T-helper 2 cell treated with Interferon-gamma antibody and Interleukin-4, amounts not matched to agents 5 μg/mL and 100 μg/mL, for 36 hours (primary cell): ENCODE data around the gene PTPRD.

Experiments
- DNase-seq: peaks from one replicate; pipeline ENCODE4 v3.0.0; 2021; ENCODE audit warnings: low spot score
- H3K27ac Mint-ChIP-seq: one replicate; pipeline ENCODE4 v1.8.0; 2021; ENCODE audit warnings: mild to moderate bottlenecking, mixed read lengths
- H3K27me3 Mint-ChIP-seq: one replicate; pipeline ENCODE4 v1.8.0; 2021; ENCODE audit warnings: low read depth, mixed read lengths
- H3K36me3 Mint-ChIP-seq: one replicate; pipeline ENCODE4 v1.8.0; 2021; ENCODE audit warnings: low read depth, mixed read lengths
- H3K4me1 Mint-ChIP-seq: one replicate; pipeline ENCODE4 v1.8.0; 2021; ENCODE audit warnings: low read depth, mixed read lengths
- H3K4me3 Mint-ChIP-seq: one replicate; pipeline ENCODE4 v1.8.0; 2022; ENCODE audit warnings: mild to moderate bottlenecking, moderate library complexity, mixed read lengths
- H3K9me3 Mint-ChIP-seq: one replicate; pipeline ENCODE4 v1.8.0; 2021; ENCODE audit warnings: mixed read lengths

PTPRD gene

DNA sequence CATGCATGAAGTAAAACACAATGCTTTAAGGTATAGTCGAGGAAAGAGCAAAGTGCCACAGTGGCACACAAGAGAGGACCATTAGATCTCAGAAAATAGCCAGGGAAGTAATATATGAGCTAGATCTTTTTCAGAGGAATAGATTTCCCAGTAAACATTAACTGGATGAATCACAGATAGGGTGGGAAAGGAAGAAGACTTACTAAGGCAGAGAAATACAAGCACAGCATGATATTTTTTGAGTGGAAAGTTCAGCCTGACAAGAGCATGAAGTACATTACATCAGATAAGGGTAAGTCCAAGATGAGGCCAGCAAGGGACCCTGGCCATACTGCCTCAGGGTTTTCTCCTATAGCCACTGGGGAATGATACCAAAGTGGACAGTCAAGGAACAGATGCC lies 2008.6 kb downstream of the PTPRD start:
- no peak overlapping the region for H3K4me3 Mint-ChIP-seq
- no peak overlapping the region for H3K27ac Mint-ChIP-seq
- no peak for DNase-seq
- no peaks in the 10 kb centered on the region for H3K9me3 Mint-ChIP-seq
- H3K36me3 Mint-ChIP-seq: no peaks in the 10 kb centered on the region
- H3K4me1 Mint-ChIP-seq: no peaks in the 10 kb centered on the region
- no peaks in the 10 kb centered on the region for H3K27me3 Mint-ChIP-seq

DNA sequence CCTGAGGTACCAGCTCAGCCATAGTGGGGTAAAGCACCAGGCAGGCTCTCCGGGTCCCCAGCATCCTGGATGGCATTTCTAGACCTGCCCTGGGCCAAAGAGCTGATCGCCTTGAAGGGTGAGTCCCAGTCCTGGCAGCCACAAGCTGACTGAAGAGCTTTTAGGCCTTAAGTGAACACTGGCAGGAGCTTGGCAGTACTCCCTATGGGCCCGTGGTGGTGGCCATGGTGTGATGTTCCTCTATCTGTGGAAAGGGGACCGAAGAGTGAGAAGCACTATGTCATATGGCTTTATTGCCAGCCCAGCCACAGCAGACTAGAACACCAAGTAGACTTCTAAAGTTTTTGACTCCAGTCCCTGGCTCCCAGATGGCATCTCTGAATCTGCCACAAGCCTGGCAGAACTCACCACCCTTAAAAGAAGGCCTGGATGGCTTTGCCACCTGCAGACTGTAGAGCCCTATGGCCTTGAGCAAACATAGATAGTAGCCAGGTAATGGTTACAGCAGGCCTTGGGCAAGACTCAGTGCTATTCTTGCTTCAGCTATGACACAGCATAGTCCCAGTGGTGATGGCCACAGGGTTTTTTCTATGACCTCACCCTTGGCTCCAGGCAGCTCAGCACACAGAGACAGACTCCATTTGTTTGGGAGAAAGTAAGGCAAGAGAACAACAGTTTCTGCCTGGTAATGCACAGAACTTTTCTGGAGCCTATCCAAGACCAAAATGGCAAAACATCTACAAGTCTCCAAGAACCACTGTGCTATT lies 2011.7 kb downstream of the PTPRD start:
- no peaks in the 10 kb centered on the region for H3K4me1 Mint-ChIP-seq
- DNase-seq: no peak
- H3K27ac Mint-ChIP-seq: no peak overlapping the region
- no peaks in the 10 kb centered on the region for H3K36me3 Mint-ChIP-seq
- H3K4me3 Mint-ChIP-seq: no peak overlapping the region
- H3K27me3 Mint-ChIP-seq: no peaks in the 10 kb centered on the region
- H3K9me3 Mint-ChIP-seq: no peaks in the 10 kb centered on the region

DNA sequence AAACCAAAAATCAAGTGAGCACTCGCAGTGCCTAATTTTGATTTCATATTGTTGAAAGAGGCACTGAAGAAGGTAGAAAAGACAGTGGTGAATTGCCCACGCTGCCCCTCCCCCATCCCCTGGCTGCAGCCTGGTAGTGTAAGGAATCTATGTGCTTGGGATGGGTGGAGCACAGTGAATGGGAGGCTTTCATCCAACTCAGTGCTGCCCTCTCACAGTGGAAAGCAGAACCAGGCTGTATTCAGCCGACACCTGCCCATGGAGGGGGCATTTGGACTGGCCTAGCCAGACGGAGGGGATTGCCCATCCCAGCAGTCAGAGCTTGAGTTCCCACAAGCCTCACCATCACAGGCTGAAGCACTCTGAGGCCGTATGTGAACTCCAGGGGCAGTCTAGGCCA lies 2012.9 kb downstream of the PTPRD start:
- no peak for DNase-seq
- H3K4me1 Mint-ChIP-seq: no peaks in the 10 kb centered on the region
- no peak overlapping the region for H3K27ac Mint-ChIP-seq
- H3K27me3 Mint-ChIP-seq: no peaks in the 10 kb centered on the region
- H3K4me3 Mint-ChIP-seq: no peak overlapping the region
- H3K9me3 Mint-ChIP-seq: no peaks in the 10 kb centered on the region
- no peaks in the 10 kb centered on the region for H3K36me3 Mint-ChIP-seq

- no peak for DNase-seq
- H3K4me1 Mint-ChIP-seq: no peaks in the 10 kb centered on the region
- H3K4me3 Mint-ChIP-seq: no peak overlapping the region
- no peaks in the 10 kb centered on the region for H3K36me3 Mint-ChIP-seq
- no peak overlapping the region for H3K27ac Mint-ChIP-seq
- H3K9me3 Mint-ChIP-seq: no peaks in the 10 kb centered on the region
- H3K27me3 Mint-ChIP-seq: no peaks in the 10 kb centered on the region
Observed at GRCh38 chr9:8589476-8589875, 2023.3 kb downstream of the PTPRD start.

DNA sequence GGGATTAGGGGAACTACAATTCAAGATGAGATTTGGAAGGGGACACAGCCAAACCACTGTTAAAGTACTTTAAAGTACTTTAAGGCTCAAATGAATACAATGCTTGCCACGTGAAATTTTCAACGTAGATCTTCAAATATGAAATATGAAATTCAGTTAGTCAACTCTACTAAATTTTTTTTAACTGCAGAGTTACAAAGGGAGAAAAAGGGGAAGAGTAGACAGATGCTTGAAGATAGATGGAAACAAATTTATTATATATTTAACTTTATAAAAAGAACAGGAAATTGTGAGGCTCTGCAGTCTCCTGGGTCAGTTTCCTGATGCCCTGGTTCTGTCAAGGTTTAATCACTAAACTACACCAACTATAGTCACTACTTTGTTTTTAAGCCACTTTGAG lies 2027.8 kb downstream of the PTPRD start:
- Mint-ChIP-seq H3K36me3 (no peaks in the 10 kb centered on the region), H3K9me3 (no peaks in the 10 kb centered on the region), H3K4me3 (no peak overlapping the region), H3K4me1 (no peaks in the 10 kb centered on the region), H3K27ac (no peak overlapping the region), H3K27me3 (no peaks in the 10 kb centered on the region)
- DNase-seq: no peak

GRCh38 chr9:8579661-8580060 lies 2033.1 kb downstream of the PTPRD start:
- no peaks in the 10 kb centered on the region for H3K4me1 Mint-ChIP-seq
- no peak for DNase-seq
- no peaks in the 10 kb centered on the region for H3K27me3 Mint-ChIP-seq
- H3K9me3 Mint-ChIP-seq: no peaks in the 10 kb centered on the region
- no peaks in the 10 kb centered on the region for H3K36me3 Mint-ChIP-seq
- no peak overlapping the region for H3K27ac Mint-ChIP-seq
- no peak overlapping the region for H3K4me3 Mint-ChIP-seq

- Mint-ChIP-seq H3K36me3 (no peaks in the 10 kb centered on the region), H3K9me3 (no peaks in the 10 kb centered on the region), H3K4me3 (no peak overlapping the region), H3K27me3 (peaks cover under 1% of the 10 kb centered on the region), H3K4me1 (no peaks in the 10 kb centered on the region), H3K27ac (no peak overlapping the region)
- no peak for DNase-seq
Observed at GRCh38 chr9:8576741-8577140, 2036.1 kb downstream of the PTPRD start.

- Mint-ChIP-seq H3K4me1 (no peaks in the 10 kb centered on the region), H3K4me3 (no peak overlapping the region), H3K27me3 (peaks cover 2% of the 10 kb centered on the region), H3K9me3 (no peaks in the 10 kb centered on the region), H3K27ac (no peak overlapping the region), H3K36me3 (no peaks in the 10 kb centered on the region)
- no peak for DNase-seq
Observed at GRCh38 chr9:8574846-8575245, 2038.0 kb downstream of the PTPRD start.

DNA sequence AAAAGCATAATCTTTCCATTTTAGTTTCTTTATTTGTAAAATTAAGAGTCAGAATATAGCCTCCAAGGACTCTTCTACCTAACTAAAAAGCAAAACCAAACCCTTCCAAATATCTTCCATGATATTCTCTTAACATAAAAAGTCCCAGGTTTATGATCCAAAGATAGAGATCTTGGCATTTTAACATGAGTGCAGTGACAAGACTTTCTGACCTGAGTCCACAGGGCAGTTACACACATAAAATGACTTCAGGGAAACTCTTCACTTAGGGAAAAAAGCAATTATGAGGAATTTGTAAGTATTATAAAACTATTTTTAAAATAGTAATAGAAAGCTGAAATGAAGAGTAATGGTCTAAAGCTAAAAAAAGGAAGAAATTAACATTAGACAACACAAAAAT lies 2040.6 kb downstream of the PTPRD start:
- Mint-ChIP-seq H3K36me3 (no peaks in the 10 kb centered on the region), H3K27ac (no peak overlapping the region), H3K4me3 (no peak overlapping the region), H3K9me3 (no peaks in the 10 kb centered on the region), H3K27me3 (peaks cover 2% of the 10 kb centered on the region), H3K4me1 (no peaks in the 10 kb centered on the region)
- DNase-seq: no peak

DNA sequence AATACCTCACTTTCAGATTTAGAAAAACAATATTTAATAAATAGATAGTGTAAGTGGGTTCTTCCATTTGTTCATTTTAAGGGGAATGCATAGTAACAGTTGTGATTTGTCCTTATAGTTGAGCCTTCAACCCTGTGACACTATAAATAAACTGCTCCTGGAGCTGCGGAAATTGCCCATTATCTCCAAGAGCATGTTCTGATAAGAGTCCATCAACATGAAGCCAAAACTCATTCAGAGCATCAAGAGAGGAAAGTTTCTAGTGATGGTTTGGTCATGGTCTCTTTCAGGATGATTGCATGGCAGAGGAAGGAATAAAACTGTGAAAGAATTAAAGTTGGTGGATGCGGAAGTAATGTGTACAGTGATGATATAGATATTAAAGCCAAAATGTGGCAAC lies 2041.2 kb downstream of the PTPRD start:
- no peak overlapping the region for H3K4me3 Mint-ChIP-seq
- no peak overlapping the region for H3K27ac Mint-ChIP-seq
- H3K9me3 Mint-ChIP-seq: no peaks in the 10 kb centered on the region
- no peaks in the 10 kb centered on the region for H3K36me3 Mint-ChIP-seq
- no peaks in the 10 kb centered on the region for H3K4me1 Mint-ChIP-seq
- H3K27me3 Mint-ChIP-seq: peaks cover 2% of the 10 kb centered on the region
- DNase-seq: no peak

DNA sequence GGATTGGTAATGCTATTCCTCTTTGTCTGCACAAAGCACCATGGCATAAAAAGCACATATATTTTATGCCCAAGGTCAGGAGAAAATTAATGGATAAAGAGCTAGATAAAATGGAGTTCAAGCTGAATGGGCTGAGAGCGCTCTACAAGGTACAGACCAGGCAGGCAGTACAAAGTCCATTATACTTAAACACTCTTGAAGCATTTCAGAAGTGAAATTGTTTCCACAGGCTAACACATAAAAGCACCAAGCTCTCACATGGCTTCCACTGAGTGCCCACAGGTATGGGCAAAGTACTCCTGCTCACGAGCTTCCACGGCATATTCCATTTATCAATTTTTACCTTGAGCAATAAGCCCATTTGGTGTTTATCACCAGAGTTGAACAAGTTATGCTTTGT lies 2042.0 kb downstream of the PTPRD start:
- H3K36me3 Mint-ChIP-seq: no peaks in the 10 kb centered on the region
- peaks cover 2% of the 10 kb centered on the region for H3K27me3 Mint-ChIP-seq
- H3K9me3 Mint-ChIP-seq: no peaks in the 10 kb centered on the region
- no peak overlapping the region for H3K4me3 Mint-ChIP-seq
- no peak for DNase-seq
- H3K4me1 Mint-ChIP-seq: no peaks in the 10 kb centered on the region
- H3K27ac Mint-ChIP-seq: no peak overlapping the region

GRCh38 chr9:8569823-8570222 lies 2043.0 kb downstream of the PTPRD start:
- no peaks in the 10 kb centered on the region for H3K4me1 Mint-ChIP-seq
- DNase-seq: no peak
- H3K27ac Mint-ChIP-seq: no peak overlapping the region
- no peak overlapping the region for H3K4me3 Mint-ChIP-seq
- H3K27me3 Mint-ChIP-seq: peaks cover 2% of the 10 kb centered on the region
- H3K36me3 Mint-ChIP-seq: no peaks in the 10 kb centered on the region
- H3K9me3 Mint-ChIP-seq: no peaks in the 10 kb centered on the region

DNA sequence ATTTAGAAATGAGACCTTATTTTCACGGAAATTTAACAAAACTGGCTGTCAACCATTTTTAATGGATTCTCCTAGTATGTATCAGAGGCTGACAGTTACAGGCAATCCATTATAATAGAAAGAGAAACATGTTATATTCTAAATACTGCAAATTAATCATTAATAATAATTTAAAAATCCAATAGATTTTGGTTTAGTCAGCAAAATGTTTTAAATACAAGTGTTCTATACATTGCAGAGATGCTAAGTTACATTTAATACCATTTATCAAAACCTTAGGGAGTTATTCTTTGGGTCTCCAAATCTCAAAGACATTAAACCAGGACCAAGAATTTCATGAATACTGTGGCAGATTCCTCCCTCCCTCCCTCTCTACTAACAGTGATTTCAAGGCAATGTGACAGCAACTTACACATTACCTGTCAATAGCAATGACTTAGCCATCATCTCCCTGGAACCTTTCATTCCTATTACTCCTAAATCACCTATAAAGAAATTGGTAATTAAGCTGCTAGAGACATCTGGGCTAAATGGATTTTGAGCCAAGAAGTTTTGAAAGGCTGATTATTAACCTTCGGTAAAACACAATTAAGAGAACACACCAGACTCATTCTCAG lies 2044.7 kb downstream of the PTPRD start:
- Mint-ChIP-seq H3K36me3 (no peaks in the 10 kb centered on the region), H3K4me3 (no peak overlapping the region), H3K27me3 (peaks cover 2% of the 10 kb centered on the region), H3K4me1 (no peaks in the 10 kb centered on the region), H3K9me3 (no peaks in the 10 kb centered on the region), H3K27ac (no peak overlapping the region)
- DNase-seq: no peak

DNA sequence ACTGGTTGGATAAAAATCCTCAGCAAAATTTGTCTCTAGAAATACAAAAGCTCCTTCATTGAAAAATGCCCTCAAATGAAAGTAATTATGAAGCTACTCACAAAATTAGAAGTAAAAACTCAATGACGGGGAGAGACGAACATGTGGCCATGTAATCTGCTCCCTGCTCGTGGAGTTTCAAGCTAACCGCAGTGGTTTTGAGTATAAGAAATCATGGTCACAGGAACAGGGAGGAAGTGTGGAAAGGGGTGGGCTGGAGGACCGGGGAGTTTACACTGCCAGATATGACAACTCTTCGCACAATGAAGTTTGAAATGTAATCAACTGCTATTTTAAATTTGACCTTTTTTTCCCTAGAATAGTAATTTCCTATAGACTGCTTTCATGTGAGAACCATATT lies 2047.8 kb downstream of the PTPRD start:
- Mint-ChIP-seq H3K9me3 (no peaks in the 10 kb centered on the region), H3K4me3 (no peak overlapping the region), H3K27ac (no peak overlapping the region), H3K36me3 (no peaks in the 10 kb centered on the region), H3K4me1 (no peaks in the 10 kb centered on the region), H3K27me3 (no peaks in the 10 kb centered on the region)
- no peak for DNase-seq
